Breast epithelium (tissue), 4 donors: ENCODE data around the gene GOT1. TPM values are rescaled to one million over a fixed set of nuclear protein-coding genes. Genes with fewer than 3 reads are reported as not detected.

Source experiments
- DNase-seq, 2 donors: peaks; one replicate each; pipeline ENCODE4 v3.0.0-alpha.2; 2019; ENCODE audit warnings: low spot score in 2 of 2
- H3K27ac ChIP-seq, 2 donors: fragments of 200-600 bp; sonication (generic) in 1 of 2; one replicate each; pipeline ENCODE4 v1.5.1; 2016 to 2019; ENCODE audit warnings: mild to moderate bottlenecking in 1 of 2
- H3K27me3 ChIP-seq, 2 donors: fragments of 200-600 bp; sonication (generic) in 1 of 2; one replicate each; pipeline versions ENCODE4 v1.5.1 to v1.6.0; 2017 to 2019; ENCODE audit warnings: control low read depth in 1 of 2, mild to moderate bottlenecking in 1 of 2
- H3K36me3 ChIP-seq: fragments of 200-600 bp; one replicate; pipeline ENCODE4 v1.5.1; 2019
- H3K4me1 ChIP-seq, 2 donors: fragments of 200-600 bp; sonication (generic); one replicate each; pipeline ENCODE4 v1.5.1; 2016 to 2019; ENCODE audit warnings: control low read depth in 1 of 2
- H3K4me3 ChIP-seq, 3 donors: fragments of 200-600 bp; sonication (generic); 1 replicate in 2 of 3; 2 replicates in 1 of 3; pipeline ENCODE4 v1.5.1; 2016 to 2019; ENCODE audit warnings: mild to moderate bottlenecking in 3 of 3, moderate library complexity in 2 of 3
- H3K9me3 ChIP-seq, 2 donors: fragments of 200-600 bp; sonication (generic) in 1 of 2; one replicate each; pipeline ENCODE4 v1.5.1; 2016 to 2019; ENCODE audit warnings: control low read depth in 1 of 2
- CTCF ChIP-seq, 3 donors: fragments of 450-650 bp; IDR thresholded peaks; one replicate each; pipeline ENCODE4 v1.5.1; 2016 to 2017; ENCODE audit warnings: antibody characterized with exemption in 3 of 3, mild to moderate bottlenecking in 3 of 3, moderate library complexity in 3 of 3
- POLR2A ChIP-seq: fragments of 450-650 bp; IDR thresholded peaks from one replicate; pipeline ENCODE4 v1.6.1; 2016; ENCODE audit warnings: antibody characterized with exemption, mild to moderate bottlenecking, moderate library complexity
- POLR2AphosphoS5 ChIP-seq, 3 donors: sonication (generic); formaldehyde crosslinking; IDR thresholded peaks; one replicate each; pipeline ENCODE4 v1.6.1; 2017; ENCODE audit warnings: antibody characterized with exemption in 3 of 3
- intact Hi-C: fragments of 100-400 bp; cut with DNase I; formaldehyde crosslinking; loops from one replicate; pipeline ENCODE4 v1.15.1; 2023; ENCODE audit warnings: low total_unique reads
- total RNA-seq, 3 donors: library from RNA; depleted of rRNA; stranded (reverse); fragments of >200 nt; gene quantifications; one replicate each; pipeline ENCODE4 v1.1.0, GENCODE V29; 2016

GOT1 gene
- total RNA-seq, 3 donors from 2014 or later = 13.9 to 18.4 (median 15.7) TPM

GRCh38 chr10:99387541-99387940 lies 42.9 kb downstream of the GOT1 start:
- no peak overlapping the region for H3K4me3 ChIP-seq
- intact Hi-C loops = no loop called here
- no peaks in the 10 kb centered on the region for H3K4me1 ChIP-seq
- H3K27ac ChIP-seq = no peak overlapping the region
- TF ChIP-seq CTCF (IDR thresholded peaks at IDR 0.05) (no peak), POLR2A (no peak), POLR2AphosphoS5 (IDR thresholded peaks at IDR 0.05) (no peak)
- H3K36me3 ChIP-seq = no peaks in the 10 kb centered on the region
- no peaks in the 10 kb centered on the region for H3K9me3 ChIP-seq
- no peak for DNase-seq
- no peaks in the 10 kb centered on the region for H3K27me3 ChIP-seq

GRCh38 chr10:99387071-99387470 lies 43.4 kb downstream of the GOT1 start:
- no peak overlapping the region for H3K27ac ChIP-seq
- no peak for DNase-seq
- no peaks in the 10 kb centered on the region for H3K4me1 ChIP-seq
- no peak for TF ChIP-seq CTCF (IDR thresholded peaks at IDR 0.05)
- H3K36me3 ChIP-seq = no peaks in the 10 kb centered on the region
- no peak overlapping the region for H3K4me3 ChIP-seq
- H3K27me3 ChIP-seq = no peaks in the 10 kb centered on the region
- intact Hi-C loops = no loop called here
- no peaks in the 10 kb centered on the region for H3K9me3 ChIP-seq

GRCh38 chr10:99382176-99382575 lies 48.2 kb downstream of the GOT1 start:
- no peak overlapping the region for H3K27ac ChIP-seq
- no peak for DNase-seq
- H3K36me3 ChIP-seq = no peaks in the 10 kb centered on the region
- intact Hi-C loops = no loop called here
- H3K9me3 ChIP-seq = no peaks in the 10 kb centered on the region
- no peak overlapping the region for H3K4me3 ChIP-seq
- H3K4me1 ChIP-seq = no peaks in the 10 kb centered on the region
- no peaks in the 10 kb centered on the region for H3K27me3 ChIP-seq
- TF ChIP-seq POLR2A (no peak), CTCF (IDR thresholded peaks at IDR 0.05) (no peak), POLR2AphosphoS5 (IDR thresholded peaks at IDR 0.05) (no peak)

GRCh38 chr10:99375426-99375825 lies 55.0 kb downstream of the GOT1 start:
- TF ChIP-seq CTCF (IDR thresholded peaks at IDR 0.05) (no peak), POLR2AphosphoS5 (IDR thresholded peaks at IDR 0.05) (no peak), POLR2A (no peak)
- Histone ChIP-seq H3K9me3 (no peaks in the 10 kb centered on the region), H3K4me1 (no peaks in the 10 kb centered on the region), H3K4me3 (no peak overlapping the region), H3K27ac (no peak overlapping the region), H3K36me3 (no peaks in the 10 kb centered on the region), H3K27me3 (no peaks in the 10 kb centered on the region)
- intact Hi-C loops = no loop called here
- DNase-seq = no peak

GRCh38 chr10:99374972-99375371 lies 55.5 kb downstream of the GOT1 start:
- no peaks in the 10 kb centered on the region for H3K36me3 ChIP-seq
- H3K9me3 ChIP-seq = no peaks in the 10 kb centered on the region
- intact Hi-C loops = no loop called here
- TF ChIP-seq CTCF (IDR thresholded peaks at IDR 0.05) (no peak), POLR2A (no peak), POLR2AphosphoS5 (IDR thresholded peaks at IDR 0.05) (no peak)
- H3K4me1 ChIP-seq = no peaks in the 10 kb centered on the region
- H3K4me3 ChIP-seq = no peak overlapping the region
- H3K27ac ChIP-seq = no peak overlapping the region
- H3K27me3 ChIP-seq = no peaks in the 10 kb centered on the region
- DNase-seq = no peak
